HT1080 (cell line): ENCODE measurements around the gene SETSIP. TPM values are rescaled to one million over a fixed set of nuclear protein-coding genes. Genes with fewer than 3 reads are reported as not detected.
"Not testable (repeated sequence)": the region's sequence is repeated elsewhere in the genome, so short reads cannot be mapped to it uniquely, and the experiment has no call there.

Source experiments
- DNase-seq: peaks from one replicate; pipeline ENCODE4 v3.0.0-alpha.2; 2015; ENCODE audit warnings: low read depth
- polyA plus RNA-seq, 2 experiments: library from polyadenylated mRNA; depleted of rRNA; stranded (reverse); fragments of >200 nt; gene quantifications; 2 replicates each; pipeline ENCODE4 v1.2.3, GENCODE V29; 2015
- total RNA-seq: library from RNA; depleted of rRNA; stranded (reverse); fragments of >200 nt; shearing (Covaris generic); gene quantifications from 2 replicates; pipeline ENCODE4 v1.2.3, GENCODE V29; 2014; rRNA removed

SETSIP gene
- 0.26 and 0.27 TPM in 2 replicates for total RNA-seq
- polyA plus RNA-seq (2015; cell fraction: cytosol; rRNA removed), result not detected in 2 replicates
- polyA plus RNA-seq (2015; cell fraction: nucleus; rRNA removed), result not detected in 2 replicates

DNA sequence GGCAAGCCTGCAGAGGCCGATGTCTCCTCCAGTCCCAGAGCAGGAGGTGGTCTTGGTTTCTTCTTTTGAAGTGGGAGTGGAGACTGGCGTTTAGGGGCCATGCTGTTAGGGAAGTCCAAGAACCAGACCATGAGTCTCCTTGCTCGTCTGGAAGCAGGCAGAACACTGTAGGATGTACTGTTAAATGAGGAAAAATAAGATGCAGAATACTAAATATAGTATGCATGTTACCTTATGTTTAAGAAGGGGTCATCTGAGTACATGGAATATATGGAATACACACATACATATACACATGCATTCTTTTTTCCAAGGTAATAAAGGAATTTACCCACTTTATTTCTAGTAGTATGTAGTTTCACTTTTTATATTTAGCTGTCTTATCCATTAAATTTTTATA is at the start of gene SETSIP:
TSS of gene SETSIP (minus strand) at position 101 of the 400 bp plus-strand sequence. CDS start at position 101, 0 bp downstream.
- DNase-seq, result no peak

GRCh38 chr1:92123868-92124267 is 48.7 kb upstream of the SETSIP start:
- no peak for DNase-seq

DNA sequence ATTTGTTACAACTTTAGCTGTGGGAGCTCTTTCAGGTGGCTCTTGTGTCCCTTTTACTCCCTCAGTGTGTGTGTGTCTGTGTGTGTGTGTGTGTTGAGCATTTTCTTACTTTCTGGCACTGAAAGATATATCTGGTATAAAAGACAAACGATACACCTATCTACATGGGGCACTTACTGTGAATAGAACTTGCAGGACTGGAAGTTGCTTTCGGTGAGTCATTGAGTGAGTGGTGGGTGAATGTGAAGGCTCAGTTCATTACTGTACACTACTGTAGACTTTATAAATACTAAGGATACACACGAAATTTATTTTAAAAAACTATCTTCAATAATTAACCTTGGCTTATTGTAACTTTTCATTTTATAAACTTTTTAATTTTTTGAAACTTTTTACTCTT is 43.6 kb upstream of the SETSIP start:
- DNase-seq, result peak; percentile 67

GRCh38 chr1:92117526-92117925 is 42.3 kb upstream of the SETSIP start:
- no peak for DNase-seq

- no peak for DNase-seq
These were observed 33.4 kb upstream of the SETSIP start for GRCh38 chr1:92108631-92109030.

GRCh38 chr1:92105546-92106081 is 30.4 kb upstream of the SETSIP start:
- DNase-seq, result no peak

DNA sequence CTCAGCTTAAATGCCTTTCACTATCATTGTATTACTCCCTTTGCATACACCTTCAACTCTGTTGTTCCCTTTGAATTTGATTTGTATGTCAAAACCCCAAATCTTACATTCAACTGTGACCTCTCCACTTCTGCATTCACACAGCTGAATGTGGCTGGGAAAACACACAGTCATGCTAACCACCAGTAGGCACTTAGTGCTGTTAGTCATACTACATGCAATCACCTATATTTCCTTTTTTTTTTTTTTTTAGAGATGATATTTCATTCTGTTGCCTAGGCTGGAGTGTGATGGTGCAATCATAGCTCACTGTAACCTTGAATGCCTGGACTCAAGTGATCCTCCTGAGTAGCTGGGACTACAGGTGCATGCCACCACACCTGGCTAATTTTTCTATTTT is 21.1 kb upstream of the SETSIP start:
- peak; percentile 56 for DNase-seq

- DNase-seq, result no peak
These were observed 20.7 kb upstream of the SETSIP start for GRCh38 chr1:92095874-92096273.

GRCh38 chr1:92094595-92094994 is 19.4 kb upstream of the SETSIP start:
- no peak for DNase-seq

DNA sequence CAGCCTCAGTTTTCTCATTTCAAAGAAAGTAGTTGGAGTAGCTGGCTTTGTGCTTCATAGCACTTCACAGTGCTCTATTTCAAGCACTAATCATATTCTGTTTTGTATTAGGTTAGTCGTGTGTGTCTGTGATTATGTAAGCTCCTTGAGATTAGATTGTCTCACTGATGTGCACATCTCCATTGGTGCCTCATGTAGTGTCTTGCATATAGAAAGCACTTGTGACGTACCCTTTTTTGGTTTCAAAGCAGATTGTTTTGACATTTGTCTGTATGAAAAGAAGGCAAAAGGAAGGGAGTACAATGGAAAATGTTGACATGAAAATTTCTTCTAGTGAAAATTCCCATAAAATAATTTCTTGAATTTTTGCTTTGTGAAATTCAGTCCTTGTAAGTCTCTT is 18.9 kb upstream of the SETSIP start:
- no peak for DNase-seq

- DNase-seq, result no peak
These were observed 16.4 kb upstream of the SETSIP start for GRCh38 chr1:92091625-92092024.

GRCh38 chr1:92087542-92087941 is 12.3 kb upstream of the SETSIP start:
- no peak for DNase-seq

DNA sequence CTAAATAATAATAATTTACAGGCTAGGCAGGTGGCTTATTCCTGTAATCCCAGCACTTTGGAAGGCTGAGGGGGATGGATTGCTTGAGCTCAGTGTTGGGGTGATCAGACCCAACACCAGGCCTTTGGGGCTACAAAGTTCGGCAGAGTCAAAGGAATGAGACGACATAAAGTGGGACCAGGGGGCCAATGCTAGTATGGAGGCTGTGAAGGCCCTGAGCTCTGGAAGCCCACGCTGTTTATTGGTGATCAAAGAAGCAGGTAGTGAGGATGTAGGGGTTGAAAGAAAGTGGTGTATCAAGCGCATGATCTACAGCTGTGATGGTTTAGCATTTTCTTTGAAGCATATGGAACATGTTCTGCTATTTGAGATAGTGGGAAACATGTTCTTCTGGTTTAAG is 10.5 kb upstream of the SETSIP start:
- no peak for DNase-seq

DNA sequence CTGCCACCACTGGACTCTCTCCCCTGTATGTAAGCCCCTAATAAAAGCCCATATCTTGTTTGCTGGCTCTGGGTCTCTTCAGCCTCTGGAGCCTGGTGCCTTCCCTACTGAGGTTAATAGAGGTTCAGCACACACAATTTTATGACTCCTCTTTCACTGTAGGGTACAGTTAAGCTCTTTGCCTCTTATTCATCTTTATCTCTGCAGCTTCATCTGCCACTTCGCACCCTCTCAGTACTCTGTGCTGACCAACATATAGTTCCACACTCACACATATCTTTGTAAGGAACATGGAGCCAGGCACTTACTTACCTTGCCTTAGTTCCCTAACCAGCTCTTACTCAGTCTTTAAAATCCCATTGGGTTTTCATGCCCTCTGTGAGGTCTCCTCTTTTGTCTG is 9.4 kb upstream of the SETSIP start:
- DNase-seq, result no peak

- no peak for DNase-seq
These were observed 5.8 kb upstream of the SETSIP start for GRCh38 chr1:92081031-92081430.

DNA sequence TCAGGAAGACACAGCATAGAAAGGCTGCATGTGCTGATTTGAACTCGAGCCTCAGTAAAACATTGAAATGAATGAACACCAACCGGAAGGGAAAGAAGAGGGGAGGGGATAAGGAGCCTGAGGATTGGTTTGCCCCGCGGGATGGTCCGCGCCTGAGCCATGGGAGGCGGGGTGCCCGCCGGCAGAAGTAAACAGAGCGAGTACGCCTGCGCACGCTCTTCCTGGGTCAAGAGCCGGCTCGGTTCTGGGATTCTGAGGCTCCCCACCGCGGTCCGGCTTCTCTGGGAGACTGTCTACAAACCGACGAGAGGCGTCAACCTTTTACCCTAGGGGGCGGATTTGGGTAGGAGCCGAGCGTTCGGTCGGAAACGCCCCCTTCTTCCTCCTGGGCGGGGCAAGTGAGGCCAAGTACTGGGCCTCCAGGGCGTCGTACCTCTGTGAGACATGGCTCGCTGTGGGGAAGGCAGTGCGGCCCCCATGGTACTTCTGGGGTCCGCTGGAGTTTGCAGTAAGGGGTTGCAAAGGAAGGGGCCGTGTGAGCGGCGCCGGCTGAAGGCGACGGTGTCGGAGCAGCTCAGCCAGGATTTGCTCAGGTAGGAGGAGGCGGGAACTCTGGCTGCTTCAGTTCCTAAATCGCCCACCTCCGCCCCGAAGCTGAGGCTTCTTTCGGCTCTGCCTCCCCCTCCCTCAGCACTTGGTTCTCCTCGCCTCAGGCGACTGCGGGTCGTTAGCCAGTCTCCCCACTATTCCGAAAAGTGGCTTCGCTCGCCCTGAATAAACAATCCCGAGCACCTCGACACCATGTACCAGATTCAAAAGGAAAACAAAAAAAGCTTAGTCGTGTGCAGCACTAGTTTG is 5.1 kb upstream of the SETSIP start, which contains the start of gene BTBD8:
TSS of gene BTBD8 (plus strand) at position 218 of the 858 bp plus-strand sequence. CDS start at position 445, 227 bp downstream.
- DNase-seq, result peak; percentile 86

GRCh38 chr1:92079441-92079840 is 4.2 kb upstream of the SETSIP start:
- no peak for DNase-seq

GRCh38 chr1:92078077-92078476 is 2.9 kb upstream of the SETSIP start:
- not testable (repeated sequence) for DNase-seq

- no peak for DNase-seq
These were observed 1.2 kb upstream of the SETSIP start for GRCh38 chr1:92076363-92076762.

- DNase-seq, result not testable (repeated sequence)
These were observed 765 bp downstream of the SETSIP start for GRCh38 chr1:92074446-92074845.

GRCh38 chr1:92070892-92071291 is 4.3 kb downstream of the SETSIP start:
- DNase-seq, result no peak

DNA sequence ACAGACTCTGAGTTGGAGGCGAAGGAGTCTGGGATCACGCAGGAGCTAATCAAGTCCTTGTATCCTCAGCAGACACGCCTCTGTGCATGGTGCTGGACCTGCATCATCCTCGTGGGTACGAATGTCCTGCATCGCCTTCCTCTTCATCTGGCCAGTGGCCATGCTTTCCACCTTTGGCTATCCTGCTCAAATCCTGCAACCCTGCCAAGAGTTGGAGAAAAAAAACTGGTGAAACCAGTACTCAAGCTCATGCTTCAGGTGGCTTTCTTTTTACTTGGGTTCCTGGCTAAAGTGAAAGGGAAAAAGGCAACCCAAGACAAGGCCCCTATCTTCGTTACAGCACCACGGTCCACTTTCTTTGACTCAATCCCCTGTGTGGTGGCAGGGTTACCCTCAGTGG is 8.9 kb downstream of the SETSIP start:
- no peak for DNase-seq

DNA sequence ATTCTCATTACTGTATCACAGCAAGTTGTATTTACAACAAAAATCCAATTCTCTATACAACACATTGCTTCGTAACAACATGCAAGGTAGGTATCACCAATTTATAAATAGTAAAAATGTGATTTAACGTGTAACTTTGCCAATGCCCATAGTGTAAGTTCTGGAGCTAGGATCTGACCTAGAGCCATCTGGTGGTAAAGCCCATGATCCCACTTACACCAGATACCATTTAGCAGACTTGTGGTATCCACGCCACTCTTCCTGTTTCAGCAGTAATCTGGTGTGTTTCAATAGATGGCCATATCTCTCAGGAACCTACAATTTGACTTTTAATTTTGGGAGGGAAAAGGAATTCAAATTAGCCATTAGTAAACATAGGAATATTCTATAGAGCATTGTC is 10.2 kb downstream of the SETSIP start:
- DNase-seq, result no peak
